ENCODE results near the gene TBC1D22A. TPM values are rescaled to one million over a fixed set of nuclear protein-coding genes. Genes with fewer than 3 reads are reported as not detected.
"Not testable (repeated sequence)": the region's sequence is repeated elsewhere in the genome, so short reads cannot be mapped to it uniquely, and the experiment has no call there.

Gene TBC1D22A
- total RNA-seq, 1 experiment from 2014 or later, result 20.9 TPM

- TF ChIP-seq SRF (IDR thresholded peaks at IDR 0.05; ENCODE audit: low read depth), result no peak
These were observed 18.8 kb downstream of the TBC1D22A start (continued) for GRCh38 chr22:46781291-46781690.

DNA sequence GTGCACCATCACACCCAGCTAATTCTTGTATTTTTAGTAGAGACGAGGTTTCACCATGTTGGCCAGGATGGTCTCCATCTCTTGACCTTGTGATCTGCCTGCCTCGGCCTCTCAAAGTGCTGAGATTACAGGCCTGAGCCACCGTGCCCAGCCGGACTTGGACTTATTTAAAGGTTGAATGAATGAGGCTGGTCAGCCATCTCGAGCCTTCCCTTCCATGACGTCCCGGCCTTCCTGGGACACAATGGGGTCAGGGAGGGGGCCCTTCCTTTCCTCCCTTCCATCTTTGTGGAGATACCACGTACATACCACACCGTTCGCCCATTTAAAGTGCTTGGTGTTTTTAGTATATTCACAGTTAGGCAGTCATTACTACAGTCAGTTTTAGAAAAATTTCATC lies 19.8 kb downstream of the TBC1D22A start:
- H3K27me3 ChIP-seq (ENCODE audit: insufficient read depth, low read length); H3K9ac ChIP-seq (ENCODE audit: low read length); intact Hi-C loops (cut with micrococcal nuclease); DNase-seq (ENCODE audit: low read depth, low spot score); H3K4me3 ChIP-seq (replicated peaks in 1 of 2; ENCODE audit: low read depth in 1 of 2, low read length in 2 of 2); H3K4me1 ChIP-seq (ENCODE audit: control insufficient read depth in 1 of 2, insufficient read depth in 2 of 2, low read length in 2 of 2); H3K36me3 ChIP-seq (ENCODE audit: control insufficient read depth in 1 of 2, insufficient read depth in 2 of 2, low read length in 2 of 2); POLR2A ChIA-PET; H3K9me3 ChIP-seq (ENCODE audit: control insufficient read depth in 1 of 2, insufficient read depth in 1 of 2, low read depth in 1 of 2, low read length in 2 of 2); BruUV-seq (replicated peaks); H3K9me2 ChIP-seq (ENCODE audit: insufficient read depth); H2AFZ ChIP-seq (ENCODE audit: low read depth, low read length, poor library complexity, severe bottlenecking); H3K4me2 ChIP-seq (ENCODE audit: low read length); RAD21 ChIA-PET (ENCODE audit: low non-redundant PET in 1 of 2, low total read pairs in 2 of 2, uncharacterized antibody in 2 of 2, unreplicated experiment in 2 of 2); H3K27ac ChIP-seq (ENCODE audit: low read depth, low read length); CTCF ChIA-PET; H4K20me1 ChIP-seq (ENCODE audit: insufficient read depth); ATAC-seq: not testable (repeated sequence)
- H3K79me2 ChIP-seq (ENCODE audit: insufficient read depth, low read length), result peaks cover 68% of the 10 kb centered on the region

- intact Hi-C loops (cut with micrococcal nuclease), result no loop called here
- H3K4me3 ChIP-seq (replicated peaks in 1 of 2; ENCODE audit: low read depth in 1 of 2, low read length in 2 of 2), result no peak overlapping the region
- ATAC-seq, result no peak
- no peak for DNase-seq (ENCODE audit: low read depth, low spot score)
- RAD21 ChIA-PET (ENCODE audit: low non-redundant PET in 1 of 2, low total read pairs in 2 of 2, uncharacterized antibody in 2 of 2, unreplicated experiment in 2 of 2), result no interaction called here
- H3K79me2 ChIP-seq (ENCODE audit: insufficient read depth, low read length), result peaks cover 69% of the 10 kb centered on the region
- no peaks in the 10 kb centered on the region for H3K9me2 ChIP-seq (ENCODE audit: insufficient read depth)
- POLR2A ChIA-PET, result no interaction called here
- BruUV-seq (replicated peaks), result no TSS peak
- no peak for TF ChIP-seq YY1 (IDR thresholded peaks at IDR 0.05; ENCODE audit: extremely low read depth, insufficient replicate concordance, low read depth, low read length)
- no peak for TF ChIP-seq MAX (IDR thresholded peaks at IDR 0.05)
- no peak for TF ChIP-seq EZH2 (IDR thresholded peaks at IDR 0.05)
- no peak for TF ChIP-seq EZH2phosphoT487 (IDR thresholded peaks at IDR 0.05; ENCODE audit: borderline replicate concordance)
- no peaks in the 10 kb centered on the region for H4K20me1 ChIP-seq (ENCODE audit: insufficient read depth)
- CTCF ChIA-PET, result no interaction called here
- H3K4me1 ChIP-seq (ENCODE audit: control insufficient read depth in 1 of 2, insufficient read depth in 2 of 2, low read length in 2 of 2), result no peaks in the 10 kb centered on the region
- no peaks in the 10 kb centered on the region for H3K36me3 ChIP-seq (ENCODE audit: control insufficient read depth in 1 of 2, insufficient read depth in 2 of 2, low read length in 2 of 2)
- no peaks in the 10 kb centered on the region for H3K27me3 ChIP-seq (ENCODE audit: insufficient read depth, low read length)
- no peak overlapping the region for H3K9ac ChIP-seq (ENCODE audit: low read length)
- H3K9me3 ChIP-seq (ENCODE audit: control insufficient read depth in 1 of 2, insufficient read depth in 1 of 2, low read depth in 1 of 2, low read length in 2 of 2), result peaks cover 0 to 3% of the 10 kb centered on the region in 2 experiments; a peak in 1 of 4 replicates
- no peak overlapping the region for H3K4me2 ChIP-seq (ENCODE audit: low read length)
- H2AFZ ChIP-seq (ENCODE audit: low read depth, low read length, poor library complexity, severe bottlenecking), result no peak overlapping the region
- H3K27ac ChIP-seq (ENCODE audit: low read depth, low read length), result no peak overlapping the region
These were observed 21.3 kb downstream of the TBC1D22A start for GRCh38 chr22:46783721-46784120.
